ENCODE data around the gene LILRB2.

The LILRB2 gene

DNA sequence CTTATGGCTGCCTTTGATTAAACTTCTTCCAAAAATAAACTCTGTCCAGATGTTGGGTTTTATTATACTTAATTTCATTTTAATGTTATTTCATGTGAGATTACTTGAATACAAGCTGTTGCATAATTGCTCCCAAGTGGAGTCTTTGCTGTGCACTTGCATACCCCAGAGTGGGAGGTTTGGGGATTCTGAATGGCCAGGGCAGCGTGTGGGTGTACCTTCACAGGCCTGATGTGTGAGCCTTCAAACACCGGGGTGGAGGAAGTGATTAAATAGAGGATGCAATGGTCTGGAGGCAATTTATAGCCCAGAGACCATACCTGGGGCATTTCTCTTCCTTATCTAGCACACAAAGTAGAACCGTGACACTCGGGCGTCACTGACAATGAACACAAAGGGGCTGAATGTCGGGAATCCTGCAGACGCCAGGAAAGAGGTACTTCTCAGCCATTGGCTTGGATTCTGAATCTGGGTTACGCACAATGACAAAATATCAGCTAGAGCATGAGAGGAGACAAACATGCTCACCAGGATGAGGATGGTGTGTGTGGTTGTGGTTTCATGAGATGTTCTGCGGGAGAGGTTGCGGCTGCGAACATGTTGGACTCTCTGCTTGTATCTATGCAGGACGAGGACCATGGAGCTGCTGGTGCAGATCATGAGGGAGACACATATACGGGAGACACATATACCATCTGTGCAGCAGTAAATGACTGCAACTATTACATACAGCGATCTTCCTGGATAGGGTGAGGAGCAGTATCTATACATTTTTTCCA lies 39.2 kb upstream of the LILRB2 start:
- no peak for DNase-seq (ENCODE audit: low read depth)
- no peak for TF ChIP-seq CTCF (conservative IDR thresholded peaks at IDR 0.05; ENCODE audit: low read depth, low read length)
- H3K4me3 ChIP-seq (ENCODE audit: low read depth, low read length) = no peak overlapping the region

- no peak for DNase-seq (ENCODE audit: low read depth)
- TF ChIP-seq CTCF (conservative IDR thresholded peaks at IDR 0.05; ENCODE audit: low read depth, low read length) = no peak
- no peak overlapping the region for H3K4me3 ChIP-seq (ENCODE audit: low read depth, low read length)
Measured at GRCh38 chr19:54319049-54319448, 38.1 kb upstream of the LILRB2 start.

GRCh38 chr19:54317965-54318240 lies 37.0 kb upstream of the LILRB2 start:
- TF ChIP-seq CTCF (conservative IDR thresholded peaks at IDR 0.05; ENCODE audit: low read depth, low read length) = no peak
- no peak overlapping the region for H3K4me3 ChIP-seq (ENCODE audit: low read depth, low read length)
- DNase-seq (ENCODE audit: low read depth) = no peak

- DNase-seq (ENCODE audit: low read depth) = no peak
- TF ChIP-seq CTCF (conservative IDR thresholded peaks at IDR 0.05; ENCODE audit: low read depth, low read length) = no peak
- no peak overlapping the region for H3K4me3 ChIP-seq (ENCODE audit: low read depth, low read length)
Measured at GRCh38 chr19:54317108-54317964, 36.4 kb upstream of the LILRB2 start.

- TF ChIP-seq CTCF (conservative IDR thresholded peaks at IDR 0.05; ENCODE audit: low read depth, low read length) = no peak
- no peak overlapping the region for H3K4me3 ChIP-seq (ENCODE audit: low read depth, low read length)
- DNase-seq (ENCODE audit: low read depth) = no peak
Measured at GRCh38 chr19:54316746-54317107, 35.8 kb upstream of the LILRB2 start.

- DNase-seq (ENCODE audit: low read depth) = no peak
- no peak overlapping the region for H3K4me3 ChIP-seq (ENCODE audit: low read depth, low read length)
- no peak for TF ChIP-seq CTCF (conservative IDR thresholded peaks at IDR 0.05; ENCODE audit: low read depth, low read length)
Measured at GRCh38 chr19:54315956-54316355, 35.0 kb upstream of the LILRB2 start.

All from choroid plexus epithelial cell (primary cell).